Stimulated activated CD4-positive, alpha-beta T cell treated with anti-CD3 and anti-CD28 coated beads, TNF-alpha, amount 100 ng/mL, for 1 hour (primary cell): ENCODE results near the gene CREB3L2.
"Not testable (repeated sequence)": the region's sequence is repeated elsewhere in the genome, so short reads cannot be mapped to it uniquely, and the experiment has no call there.

Experiments
- DNase-seq, 3 donors: peaks; one replicate each; pipeline ENCODE4 v3.0.0-alpha.2; 2020; ENCODE audit warnings: low read depth in 3 of 3, low spot score in 1 of 3

Gene CREB3L2, protein sequence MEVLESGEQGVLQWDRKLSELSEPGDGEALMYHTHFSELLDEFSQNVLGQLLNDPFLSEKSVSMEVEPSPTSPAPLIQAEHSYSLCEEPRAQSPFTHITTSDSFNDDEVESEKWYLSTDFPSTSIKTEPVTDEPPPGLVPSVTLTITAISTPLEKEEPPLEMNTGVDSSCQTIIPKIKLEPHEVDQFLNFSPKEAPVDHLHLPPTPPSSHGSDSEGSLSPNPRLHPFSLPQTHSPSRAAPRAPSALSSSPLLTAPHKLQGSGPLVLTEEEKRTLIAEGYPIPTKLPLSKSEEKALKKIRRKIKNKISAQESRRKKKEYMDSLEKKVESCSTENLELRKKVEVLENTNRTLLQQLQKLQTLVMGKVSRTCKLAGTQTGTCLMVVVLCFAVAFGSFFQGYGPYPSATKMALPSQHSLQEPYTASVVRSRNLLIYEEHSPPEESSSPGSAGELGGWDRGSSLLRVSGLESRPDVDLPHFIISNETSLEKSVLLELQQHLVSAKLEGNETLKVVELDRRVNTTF

DNA sequence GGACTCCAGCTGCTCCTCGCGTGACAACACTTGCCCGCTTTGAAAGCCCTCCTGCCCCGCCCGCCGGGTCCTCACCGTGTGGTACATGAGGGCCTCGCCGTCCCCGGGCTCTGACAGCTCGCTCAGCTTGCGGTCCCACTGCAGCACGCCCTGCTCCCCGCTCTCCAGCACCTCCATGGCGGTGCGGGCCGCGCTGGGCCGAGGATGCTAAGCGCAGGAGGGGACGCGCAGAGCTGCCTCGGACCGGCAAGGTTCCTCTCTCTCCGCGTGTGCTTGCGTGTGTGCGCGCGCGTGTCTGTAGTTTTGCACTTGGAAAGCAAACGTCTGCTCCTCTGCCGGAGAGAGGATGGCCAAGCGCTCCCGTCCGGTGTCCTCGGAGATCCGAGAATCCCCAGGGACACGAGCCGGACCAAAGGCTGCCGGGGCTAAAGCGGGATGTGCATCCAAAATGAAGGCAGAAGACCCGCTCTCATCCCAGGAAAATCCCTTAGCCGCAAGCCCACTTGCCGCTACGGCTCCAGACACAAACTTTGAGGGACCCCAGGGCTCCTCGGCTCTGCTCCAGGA, at the start of gene CREB3L2:
CREB3L2 (minus strand) TSS at position 558 of the 567 bp plus-strand sequence; CDS start at position 177, 381 bp downstream.
- peak; percentile 7 to 38 (median 19) for DNase-seq

DNA sequence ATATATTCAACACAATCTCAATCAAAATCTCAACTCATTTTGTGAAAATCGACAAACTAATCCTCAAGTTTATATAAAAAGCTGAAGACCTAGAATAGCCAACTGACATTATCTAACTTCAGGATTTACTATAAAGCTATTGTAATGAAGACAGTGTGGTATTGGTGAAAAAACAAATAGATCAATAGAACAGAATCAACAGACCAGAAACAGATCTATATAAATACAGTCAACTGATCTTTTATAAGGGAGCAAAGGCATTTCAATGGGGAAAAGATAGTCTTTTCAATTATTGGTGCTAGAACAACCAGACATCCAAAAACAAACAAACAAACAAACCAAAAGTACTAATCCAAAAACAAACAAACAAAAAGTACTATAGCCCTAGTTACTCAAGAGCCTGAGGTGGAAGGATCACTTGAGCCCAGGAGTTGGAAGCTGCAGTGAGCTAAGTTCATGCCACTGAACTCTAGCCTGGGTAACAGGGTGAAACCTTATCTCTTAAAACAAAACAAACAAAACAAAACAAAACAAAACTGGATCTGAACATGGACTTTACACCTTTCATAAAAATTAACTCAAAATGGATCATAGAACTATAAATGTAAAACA, 47.7 kb upstream of the CREB3L2 start:
- no peak for DNase-seq

DNA sequence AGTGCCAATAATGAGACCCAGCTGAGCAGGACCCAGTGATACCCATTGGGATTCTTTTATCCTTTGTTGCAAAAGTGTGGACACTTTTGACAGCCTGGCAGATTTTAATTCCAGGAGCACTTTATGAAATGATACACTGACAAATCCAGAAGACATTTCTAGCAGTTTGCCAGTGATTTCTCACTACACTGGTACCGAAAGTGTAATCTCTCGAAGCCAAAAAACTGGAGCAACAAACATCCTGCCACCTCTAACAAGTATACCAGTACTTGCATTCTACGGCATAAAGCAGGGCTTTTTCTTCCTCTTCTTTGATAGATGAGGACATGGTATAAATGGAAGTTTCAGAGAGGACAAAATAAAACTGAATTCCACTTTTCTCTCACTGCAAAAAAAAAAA, 46.0 kb upstream of the CREB3L2 start:
- DNase-seq = no peak

DNA sequence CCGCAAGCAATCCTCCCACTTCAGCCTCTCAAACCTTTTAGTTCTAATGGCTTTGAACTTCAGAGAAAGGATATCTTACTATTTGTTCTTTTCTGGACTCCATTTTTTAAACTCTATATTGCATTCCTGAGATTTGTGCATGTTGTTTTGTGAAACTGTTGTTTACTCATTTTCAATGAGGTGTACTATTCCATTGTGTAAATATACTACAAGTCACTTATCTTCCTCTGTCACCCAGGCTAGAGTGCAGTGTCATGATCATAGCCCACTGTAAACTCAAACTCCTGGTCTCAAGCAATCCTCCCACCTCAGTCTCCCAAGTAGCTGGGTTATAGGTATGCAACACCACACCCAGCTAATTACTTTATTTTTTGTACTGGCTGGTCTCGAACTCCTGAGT, 43.0 kb upstream of the CREB3L2 start:
- no peak for DNase-seq

DNA sequence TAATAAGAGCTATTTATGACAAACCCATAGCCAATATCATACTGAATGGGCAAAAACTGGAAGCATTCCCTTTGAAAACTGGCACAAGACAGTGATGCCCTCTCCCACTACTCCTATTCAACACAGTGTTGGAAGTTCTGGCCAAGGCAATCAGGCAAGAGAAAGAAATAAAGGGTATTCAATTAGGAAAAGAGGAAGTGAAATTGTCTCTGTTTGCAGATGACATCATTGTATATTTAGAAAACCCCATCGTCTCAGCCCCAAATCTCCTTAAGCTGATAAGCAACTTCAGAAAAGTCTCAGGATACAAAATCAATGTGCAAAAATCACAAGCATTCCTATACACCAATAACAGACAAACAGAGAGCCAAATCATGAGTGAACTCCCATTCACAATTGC, 38.2 kb upstream of the CREB3L2 start:
- not testable (repeated sequence) for DNase-seq

DNA sequence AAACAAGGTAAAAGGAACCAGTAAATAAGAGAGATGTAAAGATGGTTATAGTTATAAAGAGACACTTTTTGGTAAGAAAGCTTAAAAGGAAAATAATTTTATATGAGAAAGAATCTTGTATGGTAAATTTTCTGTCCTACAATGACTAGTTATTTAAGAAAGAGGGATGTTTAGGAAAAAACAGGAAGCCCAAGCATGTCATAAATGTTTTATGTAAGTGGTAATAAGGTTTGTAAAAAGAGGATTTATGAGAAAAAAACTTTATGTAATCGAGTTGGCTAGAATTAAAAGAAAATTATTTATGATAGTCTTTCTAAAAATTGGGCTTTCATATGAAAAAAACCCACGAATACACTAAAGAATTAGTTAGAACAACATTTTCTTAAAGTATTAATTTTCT, 34.2 kb upstream of the CREB3L2 start:
- DNase-seq = no peak

DNA sequence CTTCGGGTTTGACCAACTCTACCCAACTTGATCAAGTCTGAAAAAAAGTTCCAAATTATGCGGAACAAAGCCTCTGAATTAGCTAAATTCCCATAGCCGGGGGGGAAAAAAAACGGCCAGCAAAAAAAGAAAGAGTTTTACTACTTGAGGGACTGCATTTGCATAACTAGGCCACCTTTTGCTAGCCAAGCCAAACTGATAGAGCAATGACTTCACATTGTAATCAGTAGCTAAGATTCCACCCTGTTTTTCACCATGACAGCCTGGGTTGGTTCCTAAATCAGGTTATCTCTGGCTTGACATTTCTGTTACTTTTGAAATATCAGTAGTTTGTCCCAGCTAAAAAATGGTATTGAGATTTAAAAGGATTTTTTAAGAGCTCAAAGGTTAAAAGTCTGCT, 31.4 kb upstream of the CREB3L2 start:
- DNase-seq = no peak

DNA sequence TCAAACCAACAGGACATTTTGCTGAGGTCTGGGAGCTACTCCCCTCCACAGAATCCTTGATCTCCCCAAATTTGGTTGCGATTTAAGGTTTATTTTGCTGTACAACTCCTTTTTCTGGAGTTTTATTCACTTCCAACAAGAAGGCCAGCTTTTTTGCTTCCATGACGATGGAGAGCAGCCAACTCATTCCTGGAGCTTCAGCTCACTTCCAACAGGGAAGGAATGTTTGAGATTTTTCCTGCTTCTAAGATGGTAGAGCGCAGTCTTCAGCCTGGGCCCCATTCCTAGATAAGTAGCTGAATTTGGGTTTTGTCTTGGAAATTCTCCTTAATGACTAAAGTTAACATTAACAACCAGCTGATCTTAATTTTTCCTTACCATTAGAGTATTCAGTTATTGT, 30.9 kb upstream of the CREB3L2 start:
- no peak for DNase-seq

DNA sequence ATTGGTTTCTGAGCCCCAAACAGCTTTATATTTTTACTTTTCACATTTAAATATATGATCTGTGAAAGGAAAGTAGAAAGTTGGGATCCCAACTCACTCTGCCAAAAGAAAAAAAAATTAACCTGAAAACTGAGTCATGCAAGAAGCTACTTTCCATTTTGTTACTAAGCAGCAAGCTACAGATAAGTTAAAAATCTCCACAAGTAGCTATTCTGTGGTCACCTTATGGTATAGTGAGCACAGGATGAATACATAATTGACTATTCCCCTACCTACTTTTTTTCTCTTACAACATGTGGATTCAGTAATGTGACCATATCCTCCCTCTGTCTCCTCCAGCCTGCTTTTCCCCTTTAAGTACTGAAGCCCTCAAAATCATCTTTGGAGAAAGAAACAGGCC, 30.3 kb upstream of the CREB3L2 start:
- no peak for DNase-seq

DNA sequence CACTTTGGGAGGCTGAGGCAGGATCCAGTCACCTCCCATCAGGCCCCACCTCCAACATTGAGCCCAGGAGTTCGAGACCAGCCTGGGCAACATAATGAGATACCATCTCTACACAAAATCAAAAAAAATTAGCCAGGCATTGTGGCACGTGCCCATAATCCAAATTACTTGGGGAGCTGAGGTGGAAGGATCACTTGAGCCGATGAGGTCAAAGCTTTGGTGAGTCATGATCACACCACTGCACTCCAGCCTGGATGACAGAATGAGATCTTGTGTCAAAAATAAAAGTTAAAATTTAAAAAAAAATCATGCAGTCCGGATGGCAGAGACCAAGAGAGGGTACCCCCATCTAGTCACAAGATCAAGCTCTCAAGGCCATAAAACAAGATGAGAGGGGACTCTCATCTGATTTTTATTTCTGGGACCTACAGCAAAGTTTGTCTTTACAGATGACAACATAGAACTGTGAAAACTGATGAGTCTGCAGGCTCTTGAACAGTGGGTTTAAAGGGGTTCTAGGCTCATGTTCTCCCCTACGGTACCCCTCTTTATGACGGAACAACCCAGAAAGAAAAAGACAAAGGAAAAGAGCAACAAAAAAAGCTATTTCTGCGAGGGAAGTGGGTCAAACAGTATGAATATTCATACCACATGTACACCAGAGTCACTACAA, 28.9 kb upstream of the CREB3L2 start:
- DNase-seq = no peak

DNA sequence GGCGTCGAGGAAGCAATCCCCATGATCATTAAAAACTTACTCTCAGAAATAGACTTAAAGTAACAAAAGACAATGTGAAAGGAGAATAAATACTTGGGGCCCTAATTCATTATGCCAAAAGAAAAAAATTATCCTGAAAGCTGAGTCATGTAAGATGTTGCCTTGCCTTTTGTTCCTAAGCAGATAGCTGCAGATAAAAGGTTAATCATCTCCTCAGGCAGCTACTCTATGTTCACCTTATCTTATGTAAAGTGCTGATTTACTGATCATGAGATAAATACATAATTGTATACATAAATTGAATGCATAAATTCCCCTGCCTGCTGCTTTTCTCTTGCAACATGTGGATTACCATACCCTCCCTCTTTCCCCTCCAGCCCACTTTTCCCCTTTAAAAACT, 28.1 kb upstream of the CREB3L2 start:
- DNase-seq = no peak

DNA sequence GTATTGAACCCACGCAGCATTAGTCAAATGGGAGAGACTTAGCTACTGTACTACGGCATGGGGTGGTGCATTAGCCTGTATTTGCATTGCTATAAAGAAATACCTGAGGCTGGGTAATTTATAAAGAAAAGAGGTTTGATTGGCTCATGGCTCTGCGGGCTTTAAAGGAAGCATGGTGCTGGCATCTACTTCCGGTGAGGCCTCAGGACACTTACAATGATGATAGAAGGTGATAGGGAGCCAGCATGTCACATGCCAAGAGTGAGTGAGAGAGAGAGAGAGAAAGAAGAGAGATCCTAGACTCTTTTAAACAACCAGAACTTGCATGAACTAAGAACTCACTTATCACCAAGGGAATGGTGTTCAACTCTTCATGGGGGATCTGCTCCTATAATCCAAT, 27.2 kb upstream of the CREB3L2 start:
- DNase-seq = no peak

DNA sequence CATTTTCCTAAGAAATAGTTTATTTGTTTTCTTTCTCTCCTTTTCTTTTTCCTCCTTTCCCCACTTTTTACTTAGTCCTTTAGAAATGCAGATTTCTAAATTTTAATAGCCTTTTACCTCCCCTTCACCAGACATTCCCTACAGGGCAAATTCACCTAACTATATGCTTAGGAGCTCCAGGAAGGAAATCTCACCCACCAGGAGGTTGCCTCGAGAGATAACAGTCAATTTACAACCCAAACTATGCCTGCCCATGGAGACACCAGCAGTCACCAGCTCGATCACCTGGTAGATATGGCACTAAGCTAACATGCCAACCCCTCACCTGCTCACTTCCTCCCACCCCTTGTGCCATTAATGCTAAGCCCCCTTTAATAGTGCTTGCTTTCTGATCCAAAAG, 25.2 kb upstream of the CREB3L2 start:
- DNase-seq = no peak

DNA sequence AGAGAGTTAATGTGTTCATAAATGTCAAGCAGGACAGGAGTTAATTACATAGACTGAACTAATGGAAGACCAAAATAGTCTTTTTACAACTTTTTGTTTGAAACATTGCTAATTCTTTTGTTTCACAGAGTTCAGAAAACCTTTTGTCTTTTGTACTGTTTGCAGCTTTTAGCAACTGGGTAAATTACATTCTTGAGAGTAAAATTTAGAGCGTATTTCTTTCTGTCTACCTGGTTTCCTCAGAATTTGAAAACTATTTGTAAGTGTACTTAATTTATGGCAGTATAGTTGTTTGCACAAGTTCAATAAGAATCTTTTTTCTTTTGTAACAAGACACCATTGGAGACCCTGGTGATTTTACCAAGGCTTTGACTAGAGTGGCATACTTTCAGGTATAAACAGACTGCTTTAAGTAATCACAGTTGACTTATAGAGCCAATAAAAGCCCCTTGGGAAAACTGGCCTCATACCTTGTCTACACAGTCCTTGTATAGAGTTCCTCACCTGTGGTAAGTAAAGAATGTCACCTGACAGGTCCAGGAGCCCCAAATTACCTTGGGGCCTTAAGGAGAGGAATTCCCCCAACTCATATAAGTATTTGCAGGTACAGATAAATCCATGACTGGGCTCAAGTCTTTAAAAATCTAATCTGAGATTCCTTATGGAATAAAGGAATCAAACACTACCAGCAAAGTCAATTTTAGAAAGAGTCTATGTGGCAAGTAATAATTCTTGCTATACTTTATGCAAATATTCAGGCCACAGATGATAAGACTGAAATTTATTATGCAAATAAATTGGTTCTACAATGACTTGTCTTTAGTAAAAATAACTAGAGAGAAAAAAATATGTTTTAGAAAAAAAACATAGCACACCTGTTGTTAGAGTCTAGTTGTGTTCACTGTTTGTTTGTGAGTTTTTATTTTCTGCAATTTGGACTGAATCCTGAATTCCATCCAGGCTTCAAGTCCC, 23.6 kb upstream of the CREB3L2 start:
- no peak for DNase-seq

DNA sequence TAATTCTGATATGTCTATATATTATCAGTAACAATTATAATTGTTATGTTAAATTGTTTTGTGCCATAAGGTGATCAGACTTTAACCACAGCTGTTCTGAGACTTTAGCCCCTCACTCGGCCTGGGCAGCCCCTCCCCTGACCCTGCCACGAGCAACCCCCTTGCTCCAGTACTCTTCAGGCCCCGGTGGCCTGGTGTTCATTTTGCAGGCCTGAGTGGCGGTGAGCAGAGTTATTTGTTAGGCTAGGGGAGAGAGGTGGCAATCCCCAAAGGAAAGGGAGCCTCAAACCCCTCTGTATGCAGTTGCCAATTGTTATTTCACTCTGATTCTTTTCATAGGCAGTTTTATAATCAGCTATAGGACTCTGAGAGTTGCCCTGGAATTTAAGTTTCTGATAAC, 22.9 kb upstream of the CREB3L2 start:
- DNase-seq = no peak

DNA sequence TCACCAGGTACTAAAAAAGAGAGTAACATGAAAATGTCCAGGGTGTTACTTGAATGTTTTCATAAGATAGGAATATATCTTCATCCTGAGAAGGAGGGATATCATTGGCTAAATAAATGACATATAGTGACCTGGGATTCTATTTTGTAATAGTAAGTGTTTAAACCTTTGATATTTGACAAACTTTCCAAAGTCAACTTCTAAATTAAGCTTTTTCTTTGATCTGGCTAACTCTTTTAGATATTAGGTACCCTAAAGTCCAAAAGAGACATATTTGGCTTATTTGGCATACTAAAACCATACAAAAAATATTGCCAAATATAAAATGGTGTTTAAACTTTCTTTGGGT, 22.4 kb upstream of the CREB3L2 start:
- DNase-seq = no peak

DNA sequence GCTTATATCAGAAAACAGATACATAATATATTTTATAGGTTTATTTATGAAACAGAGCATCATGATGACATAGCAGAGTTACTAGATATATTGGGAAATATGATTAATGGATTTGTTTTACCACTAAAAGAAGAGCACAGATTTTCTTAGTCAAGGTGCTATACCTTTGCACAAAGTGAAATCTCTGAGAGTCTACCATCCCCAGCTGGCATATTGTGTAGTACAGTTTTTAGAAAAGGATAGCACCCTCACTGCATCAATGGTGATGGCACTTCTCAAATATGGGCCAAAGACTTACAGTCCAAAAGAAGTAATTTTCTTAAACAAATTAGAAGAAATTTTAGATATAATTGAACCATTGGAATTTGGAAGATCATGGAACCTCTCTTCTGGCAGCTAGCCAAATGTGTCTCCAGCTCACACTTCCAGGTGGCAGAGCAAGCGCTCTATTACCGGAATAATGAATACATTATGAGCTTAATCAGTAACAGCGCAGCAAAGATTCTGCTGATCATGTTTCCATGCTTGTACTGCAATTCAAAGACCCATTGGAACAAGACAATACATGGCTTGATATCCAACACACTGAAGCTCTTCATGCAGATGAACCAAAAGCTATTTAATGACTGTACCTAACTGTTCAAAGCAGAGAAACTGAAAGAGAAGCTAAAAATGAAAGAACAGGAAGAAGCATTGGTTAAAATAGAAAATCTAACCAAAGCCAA, 21.9 kb upstream of the CREB3L2 start:
- DNase-seq = no peak

DNA sequence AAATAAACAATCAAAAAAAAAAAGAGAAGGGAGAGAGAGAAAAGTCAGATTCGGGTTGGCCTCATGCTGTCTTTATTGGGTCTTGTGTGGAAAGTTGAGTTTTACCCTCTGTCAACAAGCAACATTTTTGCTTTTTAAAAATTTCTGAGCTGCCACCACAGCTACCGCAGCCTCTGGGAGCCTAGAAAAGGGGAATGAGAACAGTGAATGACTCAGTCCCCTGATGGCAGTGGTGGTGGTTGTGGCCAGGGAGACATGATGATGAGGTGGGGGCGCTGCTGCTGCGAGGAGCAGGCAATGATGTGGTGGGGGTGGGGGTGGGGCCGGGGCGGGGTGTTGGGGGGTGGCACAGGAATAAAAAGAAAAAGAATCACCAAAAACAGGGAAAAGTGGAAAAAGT, 20.0 kb upstream of the CREB3L2 start:
- no peak for DNase-seq

DNA sequence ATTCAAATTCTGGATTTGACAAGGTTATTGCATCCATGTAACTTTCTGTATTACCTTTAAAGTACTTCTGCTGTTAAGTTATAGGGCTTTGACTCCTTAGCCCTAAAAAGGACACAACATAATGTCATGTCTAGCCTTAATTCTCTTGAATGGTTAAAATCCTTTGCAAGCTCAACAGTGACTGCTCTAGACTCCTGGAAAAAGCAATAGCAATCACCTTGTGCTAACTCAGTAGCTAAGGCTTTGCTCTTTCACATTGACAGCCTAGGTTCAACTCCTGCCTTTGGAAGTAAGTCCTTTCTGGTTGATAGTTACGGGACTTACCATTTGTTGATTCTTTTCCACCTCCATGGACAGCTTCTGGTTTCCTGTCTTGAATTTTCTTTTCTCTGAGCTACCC, 16.1 kb upstream of the CREB3L2 start:
- DNase-seq = no peak

DNA sequence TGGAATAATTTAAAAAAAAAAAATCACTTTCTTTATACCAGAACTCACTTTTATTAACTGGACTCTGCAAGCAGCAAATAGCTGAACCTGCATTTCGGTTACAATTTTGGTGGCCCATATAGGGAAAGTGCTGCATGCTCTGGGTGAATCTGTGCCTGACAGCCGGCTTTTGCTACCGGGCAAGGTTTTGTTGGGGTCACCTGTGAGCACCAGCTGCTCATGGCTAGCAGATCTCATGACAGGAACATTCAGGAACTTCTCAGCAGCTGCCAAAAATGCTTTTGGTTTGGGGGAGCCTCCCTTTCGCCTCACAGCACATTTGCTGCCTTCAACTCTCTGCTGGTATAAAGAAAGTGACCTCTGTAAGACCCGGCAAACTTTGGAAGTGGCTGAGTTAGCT, 13.2 kb upstream of the CREB3L2 start:
- DNase-seq = no peak
